ENCODE measurements around the gene STK24.

The STK24 gene

DNA sequence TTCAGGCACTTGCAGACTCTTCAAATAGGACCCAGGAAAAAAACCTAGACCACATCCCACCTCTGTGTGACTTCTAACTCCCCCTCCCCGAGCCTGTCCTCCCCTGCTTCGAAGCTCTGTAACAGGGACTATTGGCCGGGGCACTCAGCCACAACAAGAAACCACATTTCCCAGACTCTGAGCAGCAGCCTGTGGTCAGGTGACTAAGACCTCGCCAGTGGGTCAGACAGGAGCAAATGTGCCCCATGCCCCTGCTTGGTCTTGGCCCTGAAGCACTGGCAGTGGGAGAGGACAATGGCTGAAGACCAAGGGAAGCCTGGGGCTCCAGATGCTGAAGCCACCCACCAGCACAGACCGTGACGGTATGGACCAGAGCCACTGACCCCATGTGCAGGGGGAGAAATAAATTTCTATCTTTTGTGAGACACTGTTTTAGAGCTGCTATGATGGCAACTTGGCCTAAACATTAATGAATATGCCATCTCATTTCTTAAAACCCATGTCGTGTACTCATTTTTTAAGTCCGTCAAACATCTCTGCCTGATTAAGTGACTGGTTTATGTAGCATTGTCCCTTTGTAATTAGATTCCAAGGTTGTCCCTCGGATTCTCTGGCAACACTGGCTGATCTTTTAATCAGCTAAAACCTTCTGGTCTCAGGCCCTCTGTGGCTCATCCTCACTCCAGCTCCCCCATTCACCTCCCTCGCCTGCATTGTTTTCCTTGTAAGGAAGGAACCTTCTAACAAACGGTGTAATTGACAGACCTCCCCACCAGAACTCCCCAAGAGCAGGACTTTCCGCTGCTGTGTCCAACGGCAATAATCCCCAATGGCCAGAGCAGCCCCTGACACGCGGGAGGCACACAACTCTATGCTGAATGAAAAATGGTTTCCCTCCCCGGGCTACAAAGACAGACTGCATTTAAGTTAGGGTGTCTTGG is 98.4 kb downstream of the STK24 start:
- TF ChIP-seq NFIC (IDR thresholded peaks at IDR 0.05) (no peak), EGR1 (IDR thresholded peaks at IDR 0.05) (no peak), ZBTB7A (IDR thresholded peaks at IDR 0.05; ENCODE audit: low read depth) (no peak), CEBPB (IDR thresholded peaks at IDR 0.05) (no peak), EP300 (IDR thresholded peaks at IDR 0.05; ENCODE audit: borderline replicate concordance) (no peak)
- TF ChIP-seq, protein P1, sequence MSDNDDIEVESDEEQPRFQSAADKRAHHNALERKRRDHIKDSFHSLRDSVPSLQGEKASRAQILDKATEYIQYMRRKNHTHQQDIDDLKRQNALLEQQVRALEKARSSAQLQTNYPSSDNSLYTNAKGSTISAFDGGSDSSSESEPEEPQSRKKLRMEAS (IDR thresholded peaks at IDR 0.05): no peak

DNA sequence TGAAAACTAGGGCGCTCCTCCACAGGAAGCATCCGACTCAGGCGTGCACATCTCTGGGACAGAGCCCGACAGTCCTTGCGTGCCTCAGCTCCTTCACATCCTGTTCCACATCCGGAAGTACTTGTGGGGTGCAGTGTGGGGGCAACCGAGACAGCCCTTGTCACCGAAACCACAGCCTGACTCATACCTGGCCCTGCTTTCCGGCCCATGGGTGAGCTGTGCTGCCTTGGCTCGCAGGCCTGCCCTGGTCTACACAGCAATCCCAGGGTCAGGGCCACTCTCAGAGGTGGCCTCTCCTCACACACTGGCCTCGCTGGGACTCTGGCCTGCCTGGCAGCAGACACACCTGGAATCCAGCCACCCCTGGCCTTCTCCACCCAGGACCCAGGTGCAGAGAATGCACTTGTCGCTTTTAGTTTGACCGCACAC is 100.4 kb downstream of the STK24 start:
- TF ChIP-seq CREB1 (IDR thresholded peaks at IDR 0.05; ENCODE audit: low read depth) (no peak), CEBPB (IDR thresholded peaks at IDR 0.05) (no peak), TAF1 (IDR thresholded peaks at IDR 0.05; ENCODE audit: low read depth) (no peak), TCF12 (IDR thresholded peaks at IDR 0.05; ENCODE audit: low read depth) (no peak), YY1 (IDR thresholded peaks at IDR 0.05; ENCODE audit: low read depth) (no peak), TEAD4 (IDR thresholded peaks at IDR 0.05) (no peak), EP300 (IDR thresholded peaks at IDR 0.05; ENCODE audit: borderline replicate concordance) (no peak), EGR1 (IDR thresholded peaks at IDR 0.05) (no peak), RAD21 (IDR thresholded peaks at IDR 0.05; ENCODE audit: low read depth) (no peak), FOXM1 (IDR thresholded peaks at IDR 0.05; ENCODE audit: borderline replicate concordance, low read depth) (no peak), NFIC (IDR thresholded peaks at IDR 0.05) (no peak)
- TF ChIP-seq, protein P1 (IDR thresholded peaks at IDR 0.05): no peak
- TF ChIP-seq, protein P2, sequence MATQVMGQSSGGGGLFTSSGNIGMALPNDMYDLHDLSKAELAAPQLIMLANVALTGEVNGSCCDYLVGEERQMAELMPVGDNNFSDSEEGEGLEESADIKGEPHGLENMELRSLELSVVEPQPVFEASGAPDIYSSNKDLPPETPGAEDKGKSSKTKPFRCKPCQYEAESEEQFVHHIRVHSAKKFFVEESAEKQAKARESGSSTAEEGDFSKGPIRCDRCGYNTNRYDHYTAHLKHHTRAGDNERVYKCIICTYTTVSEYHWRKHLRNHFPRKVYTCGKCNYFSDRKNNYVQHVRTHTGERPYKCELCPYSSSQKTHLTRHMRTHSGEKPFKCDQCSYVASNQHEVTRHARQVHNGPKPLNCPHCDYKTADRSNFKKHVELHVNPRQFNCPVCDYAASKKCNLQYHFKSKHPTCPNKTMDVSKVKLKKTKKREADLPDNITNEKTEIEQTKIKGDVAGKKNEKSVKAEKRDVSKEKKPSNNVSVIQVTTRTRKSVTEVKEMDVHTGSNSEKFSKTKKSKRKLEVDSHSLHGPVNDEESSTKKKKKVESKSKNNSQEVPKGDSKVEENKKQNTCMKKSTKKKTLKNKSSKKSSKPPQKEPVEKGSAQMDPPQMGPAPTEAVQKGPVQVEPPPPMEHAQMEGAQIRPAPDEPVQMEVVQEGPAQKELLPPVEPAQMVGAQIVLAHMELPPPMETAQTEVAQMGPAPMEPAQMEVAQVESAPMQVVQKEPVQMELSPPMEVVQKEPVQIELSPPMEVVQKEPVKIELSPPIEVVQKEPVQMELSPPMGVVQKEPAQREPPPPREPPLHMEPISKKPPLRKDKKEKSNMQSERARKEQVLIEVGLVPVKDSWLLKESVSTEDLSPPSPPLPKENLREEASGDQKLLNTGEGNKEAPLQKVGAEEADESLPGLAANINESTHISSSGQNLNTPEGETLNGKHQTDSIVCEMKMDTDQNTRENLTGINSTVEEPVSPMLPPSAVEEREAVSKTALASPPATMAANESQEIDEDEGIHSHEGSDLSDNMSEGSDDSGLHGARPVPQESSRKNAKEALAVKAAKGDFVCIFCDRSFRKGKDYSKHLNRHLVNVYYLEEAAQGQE (IDR thresholded peaks at IDR 0.05; ENCODE audit: low read depth): no peak
- TF ChIP-seq, protein P3, sequence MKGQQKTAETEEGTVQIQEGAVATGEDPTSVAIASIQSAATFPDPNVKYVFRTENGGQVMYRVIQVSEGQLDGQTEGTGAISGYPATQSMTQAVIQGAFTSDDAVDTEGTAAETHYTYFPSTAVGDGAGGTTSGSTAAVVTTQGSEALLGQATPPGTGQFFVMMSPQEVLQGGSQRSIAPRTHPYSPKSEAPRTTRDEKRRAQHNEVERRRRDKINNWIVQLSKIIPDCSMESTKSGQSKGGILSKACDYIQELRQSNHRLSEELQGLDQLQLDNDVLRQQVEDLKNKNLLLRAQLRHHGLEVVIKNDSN (IDR thresholded peaks at IDR 0.05): no peak

DNA sequence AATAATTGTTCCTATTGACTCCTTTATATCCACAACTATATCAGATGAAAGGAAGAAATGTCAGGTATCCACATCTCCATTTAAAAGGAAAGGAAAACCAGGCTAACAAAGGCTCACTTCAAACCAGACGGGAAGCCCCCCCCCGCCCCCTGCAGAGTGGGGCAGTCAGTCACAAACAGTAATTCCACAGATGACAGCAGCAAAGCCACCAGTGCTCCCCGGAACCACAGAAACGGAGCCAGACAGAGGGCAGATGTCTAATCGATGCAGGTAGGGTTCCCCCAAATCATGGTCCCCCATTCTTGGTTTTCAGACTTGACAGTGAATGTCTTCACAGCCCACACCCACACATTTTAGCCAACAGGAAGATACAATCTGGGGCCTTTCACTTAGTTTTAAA is 100.8 kb downstream of the STK24 start:
- no peak for TF ChIP-seq TEAD4 (IDR thresholded peaks at IDR 0.05)
- TF ChIP-seq, protein P1 (IDR thresholded peaks at IDR 0.05): no peak
- no peak for TF ChIP-seq TCF12 (IDR thresholded peaks at IDR 0.05; ENCODE audit: low read depth)
- no peak for TF ChIP-seq CEBPB (IDR thresholded peaks at IDR 0.05)
- no peak for TF ChIP-seq EGR1 (IDR thresholded peaks at IDR 0.05)
- TF ChIP-seq TAF1 (IDR thresholded peaks at IDR 0.05; ENCODE audit: low read depth): no peak
- TF ChIP-seq, protein P3 (IDR thresholded peaks at IDR 0.05): no peak
- no peak for TF ChIP-seq ZBTB7A (IDR thresholded peaks at IDR 0.05; ENCODE audit: low read depth)
- no peak for TF ChIP-seq YY1 (IDR thresholded peaks at IDR 0.05; ENCODE audit: low read depth)
- TF ChIP-seq, protein P2 (IDR thresholded peaks at IDR 0.05; ENCODE audit: low read depth): no peak
- TF ChIP-seq RAD21 (IDR thresholded peaks at IDR 0.05; ENCODE audit: low read depth): no peak
- TF ChIP-seq EP300 (IDR thresholded peaks at IDR 0.05; ENCODE audit: borderline replicate concordance): no peak
- TF ChIP-seq NFIC (IDR thresholded peaks at IDR 0.05): no peak
- TF ChIP-seq CREB1 (IDR thresholded peaks at IDR 0.05; ENCODE audit: low read depth): no peak
- TF ChIP-seq FOXM1 (IDR thresholded peaks at IDR 0.05; ENCODE audit: borderline replicate concordance, low read depth): no peak

DNA sequence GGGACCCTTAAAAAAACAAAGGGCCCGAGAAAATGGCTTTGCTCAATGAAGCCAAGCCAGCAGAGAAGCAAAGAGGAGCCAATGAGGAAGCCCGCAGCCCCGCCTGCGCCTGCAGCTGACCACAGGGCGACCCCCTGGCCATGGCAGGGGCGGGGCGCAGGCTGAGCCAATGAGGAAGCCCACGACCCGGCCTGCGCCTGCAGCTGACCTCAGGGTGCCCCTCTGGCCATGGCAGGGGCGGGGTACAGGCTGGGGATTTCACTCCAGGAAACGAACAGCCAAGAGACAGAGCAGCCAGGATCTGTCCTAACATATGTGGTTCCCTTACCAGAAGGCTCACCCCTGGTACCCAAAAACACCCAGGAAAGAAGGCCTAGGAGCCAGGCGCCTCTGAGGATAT is 101.4 kb downstream of the STK24 start:
- TF ChIP-seq TCF12 (IDR thresholded peaks at IDR 0.05; ENCODE audit: low read depth): no peak
- TF ChIP-seq CREB1 (IDR thresholded peaks at IDR 0.05; ENCODE audit: low read depth): no peak
- TF ChIP-seq, protein P3 (IDR thresholded peaks at IDR 0.05): no peak
- TF ChIP-seq RAD21 (IDR thresholded peaks at IDR 0.05; ENCODE audit: low read depth): no peak
- TF ChIP-seq TAF1 (IDR thresholded peaks at IDR 0.05; ENCODE audit: low read depth): no peak
- TF ChIP-seq YY1 (IDR thresholded peaks at IDR 0.05; ENCODE audit: low read depth): no peak
- no peak for TF ChIP-seq EP300 (IDR thresholded peaks at IDR 0.05; ENCODE audit: borderline replicate concordance)
- no peak for TF ChIP-seq CEBPB (IDR thresholded peaks at IDR 0.05)
- no peak for TF ChIP-seq EGR1 (IDR thresholded peaks at IDR 0.05)
- TF ChIP-seq ZBTB7A (IDR thresholded peaks at IDR 0.05; ENCODE audit: low read depth): no peak
- TF ChIP-seq, protein P2 (IDR thresholded peaks at IDR 0.05; ENCODE audit: low read depth): no peak
- TF ChIP-seq FOXM1 (IDR thresholded peaks at IDR 0.05; ENCODE audit: borderline replicate concordance, low read depth): no peak
- TF ChIP-seq NFIC (IDR thresholded peaks at IDR 0.05): no peak
- no peak for TF ChIP-seq TEAD4 (IDR thresholded peaks at IDR 0.05)
- TF ChIP-seq, protein P1 (IDR thresholded peaks at IDR 0.05): no peak
